Adrenal gland (tissue), 5 donors: ENCODE measurements around the gene SPG7.

Source experiments
- POLR2A ChIP-seq, 2 donors: fragments of 450-650 bp; IDR thresholded peaks; one replicate each; pipeline ENCODE4 v1.6.1; 2017; ENCODE audit warnings: antibody characterized with exemption in 2 of 2, mild to moderate bottlenecking in 2 of 2, moderate library complexity in 1 of 2
- TF ChIP-seq, protein P1 (sequence below), 6 experiments: fragments of 450-650 bp in 4 of 6; fragments of 200-600 bp in 2 of 6; sonication (generic) in 1 of 6; IDR thresholded peaks; 1 replicate in 5 of 6; 2 replicates in 1 of 6; pipeline versions ENCODE4 v1.5.1 to v1.8.0; 2016 to 2021; ENCODE audit warnings: antibody characterized with exemption in 6 of 6, mild to moderate bottlenecking in 2 of 6, moderate library complexity in 1 of 6
- donor health status: DM: no; HTN: no; CAD: no.

DNA sequence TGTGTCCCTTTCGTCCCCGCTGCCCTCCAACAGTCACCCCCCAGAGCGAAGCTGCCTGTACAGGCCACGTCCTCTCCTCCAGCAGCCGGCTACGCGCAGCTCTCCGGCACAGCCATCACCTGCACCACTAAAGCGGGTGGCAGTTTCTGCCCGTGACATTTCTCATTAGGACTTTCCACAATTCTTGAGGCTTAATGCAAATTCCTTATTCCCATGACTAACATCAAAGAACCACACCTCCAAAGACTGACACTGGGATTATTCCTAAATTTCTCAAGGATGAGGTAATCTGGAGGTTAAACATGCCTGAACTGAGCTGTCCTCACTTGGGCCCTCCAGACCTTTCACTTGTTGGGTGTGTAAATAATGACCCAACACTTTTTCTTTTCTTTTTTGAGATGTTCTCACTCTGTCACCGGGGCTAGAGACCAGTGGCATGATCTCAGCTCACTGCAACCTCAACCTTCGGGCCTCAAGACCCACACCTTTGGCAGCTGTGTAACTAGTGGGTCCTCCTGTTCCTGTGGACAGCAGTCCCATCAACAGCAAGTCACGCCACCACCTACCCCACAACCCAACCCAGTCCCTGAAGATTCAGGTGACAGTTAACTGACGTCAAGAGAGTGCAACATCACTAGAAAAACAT, 29.5 kb upstream of the SPG7 start:
- TF ChIP-seq, protein P1, sequence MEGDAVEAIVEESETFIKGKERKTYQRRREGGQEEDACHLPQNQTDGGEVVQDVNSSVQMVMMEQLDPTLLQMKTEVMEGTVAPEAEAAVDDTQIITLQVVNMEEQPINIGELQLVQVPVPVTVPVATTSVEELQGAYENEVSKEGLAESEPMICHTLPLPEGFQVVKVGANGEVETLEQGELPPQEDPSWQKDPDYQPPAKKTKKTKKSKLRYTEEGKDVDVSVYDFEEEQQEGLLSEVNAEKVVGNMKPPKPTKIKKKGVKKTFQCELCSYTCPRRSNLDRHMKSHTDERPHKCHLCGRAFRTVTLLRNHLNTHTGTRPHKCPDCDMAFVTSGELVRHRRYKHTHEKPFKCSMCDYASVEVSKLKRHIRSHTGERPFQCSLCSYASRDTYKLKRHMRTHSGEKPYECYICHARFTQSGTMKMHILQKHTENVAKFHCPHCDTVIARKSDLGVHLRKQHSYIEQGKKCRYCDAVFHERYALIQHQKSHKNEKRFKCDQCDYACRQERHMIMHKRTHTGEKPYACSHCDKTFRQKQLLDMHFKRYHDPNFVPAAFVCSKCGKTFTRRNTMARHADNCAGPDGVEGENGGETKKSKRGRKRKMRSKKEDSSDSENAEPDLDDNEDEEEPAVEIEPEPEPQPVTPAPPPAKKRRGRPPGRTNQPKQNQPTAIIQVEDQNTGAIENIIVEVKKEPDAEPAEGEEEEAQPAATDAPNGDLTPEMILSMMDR (IDR thresholded peaks at IDR 0.05), result no peak
- TF ChIP-seq POLR2A (IDR thresholded peaks at IDR 0.05), result no peak
